ENCODE measurements around the gene GATA2.

Gene GATA2

GRCh38 chr3:128487538-128487812, 5.5 kb downstream of the GATA2 start:
- DNase-seq, result no peak

GRCh38 chr3:128486681-128487537, 6.1 kb downstream of the GATA2 start:
- peak; percentile 15 for DNase-seq

- no peak for DNase-seq
Measured at GRCh38 chr3:128486205-128486628, 6.8 kb downstream of the GATA2 start.

GRCh38 chr3:128485282-128486204, 7.5 kb downstream of the GATA2 start:
- no peak for DNase-seq

- no peak for DNase-seq
Measured at GRCh38 chr3:128484404-128485281, 8.4 kb downstream of the GATA2 start.

GRCh38 chr3:128483657-128484403, 9.2 kb downstream of the GATA2 start:
- no peak for DNase-seq

GRCh38 chr3:128482666-128483656, 10.0 kb downstream of the GATA2 start:
- no peak for DNase-seq

GRCh38 chr3:128482175-128482574, 10.8 kb downstream of the GATA2 start:
- no peak for DNase-seq

GRCh38 chr3:128481438-128481942, 11.5 kb downstream of the GATA2 start:
- DNase-seq, result no peak

GRCh38 chr3:128480717-128481437, 12.1 kb downstream of the GATA2 start:
- DNase-seq, result no peak

- no peak for DNase-seq
Measured at GRCh38 chr3:128480278-128480677, 12.7 kb downstream of the GATA2 start.

GRCh38 chr3:128479558-128480086, 13.4 kb downstream of the GATA2 start:
- DNase-seq, result no peak

GRCh38 chr3:128478576-128479506, 14.2 kb downstream of the GATA2 start:
- DNase-seq, result no peak

- no peak for DNase-seq
Measured at GRCh38 chr3:128476659-128477058, 16.3 kb downstream of the GATA2 start.

- no peak for DNase-seq
Measured at GRCh38 chr3:128475355-128475754, 17.6 kb downstream of the GATA2 start.

- no peak for DNase-seq
Measured at GRCh38 chr3:128473737-128474136, 19.3 kb downstream of the GATA2 start.

GRCh38 chr3:128473180-128473519, 19.9 kb downstream of the GATA2 start:
- DNase-seq, result no peak

- no peak for DNase-seq
Measured at GRCh38 chr3:128472449-128473179, 20.4 kb downstream of the GATA2 start.

Measured in CD4-positive, alpha-beta T cell treated with Interleukin-15 for 1 hour (primary cell).